Epithelial cell of proximal tubule (primary cell): ENCODE results near the gene ALDH3B1. TPM values are rescaled to one million over a fixed set of nuclear protein-coding genes. Genes with fewer than 3 reads are reported as not detected.

ENCODE experiments used
- DNase-seq: peaks from one replicate; pipeline ENCODE4 v3.0.0-alpha.2; 2011; ENCODE audit warnings: low read depth
- H3K4me3 ChIP-seq: 2 replicates; pipeline ENCODE4 v1.5.1; 2011; ENCODE audit warnings: low read depth, mild to moderate bottlenecking, low read length
- CTCF ChIP-seq: conservative IDR thresholded peaks from 2 replicates; pipeline ENCODE4 v1.5.1; 2012; ENCODE audit warnings: low read depth, mild to moderate bottlenecking, low read length
- total RNA-seq: library from RNA; depleted of rRNA; stranded (reverse); fragments of >200 nt; gene quantifications from 2 replicates; pipeline ENCODE4 v1.2.3, GENCODE V29; 2015

ALDH3B1 gene
- total RNA-seq, 1 donor from 2014 or later: 3.9 TPM

GRCh38 chr11:68012044-68012842, 2.1 kb downstream of the ALDH3B1 start:
- TF ChIP-seq CTCF: no peak
- H3K4me3 ChIP-seq: no peak overlapping the region
- no peak for DNase-seq

GRCh38 chr11:68012843-68013610, 2.9 kb downstream of the ALDH3B1 start:
- no peak for TF ChIP-seq CTCF
- H3K4me3 ChIP-seq: no peak overlapping the region
- peak; percentile 93 for DNase-seq

- TF ChIP-seq CTCF: no peak
- H3K4me3 ChIP-seq: no peak overlapping the region
- DNase-seq: no peak
Measured at GRCh38 chr11:68013611-68014156, 3.6 kb downstream of the ALDH3B1 start.

- TF ChIP-seq CTCF: no peak
- DNase-seq: no peak
- peak overlapping the region; percentile 15 for H3K4me3 ChIP-seq
Measured at GRCh38 chr11:68014157-68014946, 4.2 kb downstream of the ALDH3B1 start.

- no peak for TF ChIP-seq CTCF
- no peak for DNase-seq
- peak overlapping the region; percentile 15 for H3K4me3 ChIP-seq
Measured at GRCh38 chr11:68014947-68015447, 4.9 kb downstream of the ALDH3B1 start.

- no peak for DNase-seq
- no peak for TF ChIP-seq CTCF
- H3K4me3 ChIP-seq: no peak overlapping the region
Measured at GRCh38 chr11:68015467-68015866, 5.3 kb downstream of the ALDH3B1 start.
